HepG2 (cell line): ENCODE results near the gene SIAH2. TPM values are rescaled to one million over a fixed set of nuclear protein-coding genes. Genes with fewer than 3 reads are reported as not detected.

Source experiments
- ATAC-seq: fragments of 200-7000 bp; cut with Tn5 transposase; 3 replicates; pipeline ENCODE4 v1.9.1; 2020; ENCODE audit warnings: mild to moderate bottlenecking, moderate library complexity
- BruUV-seq: library from RNA; stranded (reverse); fragments of 400-500 nt; replicated peaks from 2 replicates; lab custom pipeline; 2021; lab: Mats Ljungman, UMichigan
- CTCF ChIA-PET: fragments of 300-600 bp; formaldehyde crosslinking; extraction: SDS; loops from one replicate; lab custom pipeline; 2021; ENCODE audit warnings: low total read pairs, inconsistent platforms, low intra/inter-chr PET ratio; lab: Yijun Ruan, JAX
- POLR2A ChIA-PET: fragments of 350-600 bp; sonication (Branson Sonifier 250); formaldehyde crosslinking; loops from one replicate; lab custom pipeline; 2020; ENCODE audit warnings: antibody characterized with exemption, inconsistent platforms; lab: Yijun Ruan, JAX
- DNase-seq: peaks from one replicate; pipeline ENCODE4 v3.0.0-alpha.2; 2015; ENCODE audit warnings: low spot score
- FAIRE-seq: peaks from 3 replicates; lab custom pipeline; 2011; peaks lifted over from hg19 to GRCh38; lab: Jason Lieb, UNC
- H2AFZ ChIP-seq: one replicate; pipeline ENCODE4 v1.6.1; 2011; ENCODE audit warnings: low read length, inconsistent platforms
- H3K27ac ChIP-seq: fragments of 300-600 bp; 3 replicates; pipeline ENCODE4 v1.8.0; 2011; ENCODE audit warnings: mixed run types, mild to moderate bottlenecking, mixed read lengths, low read length, inconsistent platforms; ENCODE audit not compliant: insufficient read depth; ENCODE audit errors: extremely low read length
- H3K27me3 ChIP-seq, 2 experiments: fragments of 200-600 bp in 1 of 2; 2 replicates in 1 of 2; 3 replicates in 1 of 2; pipeline versions ENCODE4 v1.6.0 to v1.8.0; 2011; ENCODE audit warnings: low read length in 2 of 2, mild to moderate bottlenecking in 2 of 2, moderate library complexity in 2 of 2, inconsistent platforms in 1 of 2; ENCODE audit not compliant: insufficient read depth in 2 of 2, control insufficient read depth in 1 of 2
- H3K36me3 ChIP-seq, 2 experiments: fragments of 200-600 bp in 1 of 2; replicated peaks in 1 of 2; 2 replicates in 1 of 2; 3 replicates in 1 of 2; pipeline versions ENCODE4 v1.5.1 to v1.8.0; 2011; ENCODE audit warnings: low read length in 2 of 2, inconsistent platforms in 1 of 2; ENCODE audit not compliant: insufficient read depth in 2 of 2, control insufficient read depth in 1 of 2
- H3K4me1 ChIP-seq: 2 replicates; pipeline ENCODE4 v1.5.1; 2012; ENCODE audit warnings: low read length, inconsistent platforms; ENCODE audit not compliant: insufficient read depth
- H3K4me2 ChIP-seq: 2 replicates; pipeline ENCODE4 v1.6.0; 2011; ENCODE audit warnings: low read depth, low read length, inconsistent platforms
- H3K4me3 ChIP-seq, 3 experiments: fragments of 200-600 bp in 1 of 3; sonication (generic), shearing (Covaris generic) in 1 of 3; replicated peaks in 1 of 3; 2 replicates each; pipeline ENCODE4 v1.5.1; 2011 to 2016; ENCODE audit warnings: low read length in 3 of 3, inconsistent platforms in 2 of 3, low read depth in 2 of 3, mild to moderate bottlenecking in 2 of 3, control low read depth in 1 of 3, mixed read lengths in 1 of 3; ENCODE audit not compliant: insufficient read depth in 1 of 3
- H3K79me2 ChIP-seq: one replicate; pipeline ENCODE4 v1.6.1; 2011; ENCODE audit warnings: low read length, inconsistent platforms; ENCODE audit not compliant: insufficient read depth
- H3K9ac ChIP-seq: 2 replicates; pipeline ENCODE4 v1.6.0; 2011; ENCODE audit warnings: mild to moderate bottlenecking, low read depth, low read length, inconsistent platforms; ENCODE audit not compliant: insufficient read depth
- H3K9me3 ChIP-seq: 2 replicates; pipeline ENCODE4 v1.5.1; 2012; ENCODE audit warnings: mild to moderate bottlenecking, low read length
- H4K20me1 ChIP-seq: 2 replicates; pipeline ENCODE4 v1.6.0; 2011; ENCODE audit warnings: inconsistent platforms, mild to moderate bottlenecking, low read length, moderate library complexity; ENCODE audit not compliant: insufficient read depth
- DNMT3B ChIP-seq: conservative IDR thresholded peaks from 2 replicates; pipeline ENCODE4 v1.6.1; 2016; ENCODE audit warnings: missing biosample characterization, control low read depth
- NFYB ChIP-seq: sonication (generic); formaldehyde crosslinking; IDR thresholded peaks from 2 replicates; pipeline ENCODE4 v1.4.0; 2020; ENCODE audit warnings: missing genetic modification reagents
- WGBS: methylation state at CpG from one replicate; pipeline ENCODE4 v1.1.6; 2017; ENCODE audit warnings: low lambda C conversion rate; 5-methylcytosine and 5-hydroxymethylcytosine counted together
- in situ Hi-C: cut with HindIII; loops from 2 replicates; pipeline ENCODE4 v1.10.0; 2017; ENCODE audit warnings: low pct_unique_long_range_greater_than_20kb; ENCODE audit not compliant: extremely low pct_ligation_motif_present
- intact Hi-C: fragments of 100-400 bp; cut with micrococcal nuclease; formaldehyde crosslinking; loops from one replicate; pipeline ENCODE4 v1.10.0; 2022; ENCODE audit not compliant: unreplicated experiment
- polyA plus RNA-seq, 8 experiments: library from polyadenylated mRNA; depleted of rRNA in 3 of 8; stranded (reverse) in 7 of 8; unstranded in 1 of 8; fragments of >200 nt; fragmentation: Illumina TruSeq in 4 of 8; extraction: Trizol in 4 of 8; gene quantifications; 2 replicates each; pipeline versions ENCODE4 v1.2.1 to v1.2.3, GENCODE V29; 2011 to 2016; ENCODE audit warnings: low read depth in 4 of 8, missing spikeins in 1 of 8, mixed read lengths in 1 of 8; ENCODE audit not compliant: insufficient read depth in 1 of 8
- total RNA-seq, 5 experiments: library from RNA; depleted of rRNA; stranded (reverse); fragments of >200 nt; fragmentation: Illumina TruSeq; extraction: Trizol; gene quantifications; 2 replicates each; pipeline ENCODE4 v1.2.3, GENCODE V29; 2016; ENCODE audit warnings: low read depth in 1 of 5
- TF ChIP-seq, protein P1 (sequence below): sonication (generic); formaldehyde crosslinking; IDR thresholded peaks from 2 replicates; pipeline ENCODE4 v1.5.1; 2020; ENCODE audit warnings: missing genetic modification reagents, mild to moderate bottlenecking, borderline replicate concordance
- TF ChIP-seq, protein P2 (sequence below): IDR thresholded peaks from 2 replicates; pipeline ENCODE4 v1.6.1; 2018; ENCODE audit warnings: missing genetic modification reagents, mild to moderate bottlenecking, missing compliant biosample characterization

Gene SIAH2
- total and polyA plus RNA-seq, 2 of the 13 experiments (the other 11 are each of a cell fraction or from before 2014, with no cell fraction given), result 71.8 to 117 TPM

DNA sequence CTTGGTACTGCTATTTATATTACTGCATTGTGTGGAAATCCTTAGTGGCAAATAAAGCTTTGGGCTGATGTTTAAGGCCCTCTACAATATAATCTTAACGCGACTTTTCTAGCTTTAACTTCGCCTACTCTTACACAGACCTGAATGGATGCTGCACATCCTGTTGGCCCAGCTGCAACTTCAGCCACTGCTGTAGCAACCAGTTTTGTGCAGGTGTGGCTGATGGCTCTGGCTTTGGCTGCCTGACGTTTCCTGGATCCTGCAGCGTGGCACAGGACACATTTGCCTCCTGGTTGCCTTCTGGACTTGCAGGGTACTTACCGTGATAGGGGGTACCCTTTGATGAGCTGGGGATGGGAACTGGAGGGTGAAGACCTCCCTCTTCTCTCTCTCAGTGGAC, 39.0 kb downstream of the SIAH2 start:
- Histone ChIP-seq H3K79me2 (no peaks in the 10 kb centered on the region), H3K27ac (no peak overlapping the region), H3K9ac (no peak overlapping the region), H3K36me3 (no peaks in the 10 kb centered on the region), H3K4me1 (peaks cover 66% of the 10 kb centered on the region), H3K4me2 (no peak overlapping the region), H3K27me3 (no peaks in the 10 kb centered on the region), H4K20me1 (no peaks in the 10 kb centered on the region), H3K9me3 (no peaks in the 10 kb centered on the region), H3K4me3 (no peak overlapping the region), H2AFZ (no peak overlapping the region)
- CTCF ChIA-PET, result no interaction called here
- intact Hi-C loops (no loop called here), in situ Hi-C loops (loop anchor here (10.0 kb wide), 2 partner anchors 51 to 141 kb away; no protein-coding TSS in a partner anchor)
- POLR2A ChIA-PET, result interaction anchor here (1.2 to 2.6 kb wide), 3 partner anchors 14 to 40 kb away, joined by 5 to 16 read pairs (median 9); partner anchors contain the start of gene SIAH2
- BruUV-seq, result no TSS peak
- no peak for FAIRE-seq
- TF ChIP-seq, protein P1, sequence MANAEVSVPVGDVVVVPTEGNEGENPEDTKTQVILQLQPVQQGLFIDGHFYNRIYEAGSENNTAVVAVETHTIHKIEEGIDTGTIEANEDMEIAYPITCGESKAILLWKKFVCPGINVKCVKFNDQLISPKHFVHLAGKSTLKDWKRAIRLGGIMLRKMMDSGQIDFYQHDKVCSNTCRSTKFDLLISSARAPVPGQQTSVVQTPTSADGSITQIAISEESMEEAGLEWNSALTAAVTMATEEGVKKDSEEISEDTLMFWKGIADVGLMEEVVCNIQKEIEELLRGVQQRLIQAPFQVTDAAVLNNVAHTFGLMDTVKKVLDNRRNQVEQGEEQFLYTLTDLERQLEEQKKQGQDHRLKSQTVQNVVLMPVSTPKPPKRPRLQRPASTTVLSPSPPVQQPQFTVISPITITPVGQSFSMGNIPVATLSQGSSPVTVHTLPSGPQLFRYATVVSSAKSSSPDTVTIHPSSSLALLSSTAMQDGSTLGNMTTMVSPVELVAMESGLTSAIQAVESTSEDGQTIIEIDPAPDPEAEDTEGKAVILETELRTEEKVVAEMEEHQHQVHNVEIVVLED (CRISPR knock-in tag), result no peak
- TF ChIP-seq, protein P2, sequence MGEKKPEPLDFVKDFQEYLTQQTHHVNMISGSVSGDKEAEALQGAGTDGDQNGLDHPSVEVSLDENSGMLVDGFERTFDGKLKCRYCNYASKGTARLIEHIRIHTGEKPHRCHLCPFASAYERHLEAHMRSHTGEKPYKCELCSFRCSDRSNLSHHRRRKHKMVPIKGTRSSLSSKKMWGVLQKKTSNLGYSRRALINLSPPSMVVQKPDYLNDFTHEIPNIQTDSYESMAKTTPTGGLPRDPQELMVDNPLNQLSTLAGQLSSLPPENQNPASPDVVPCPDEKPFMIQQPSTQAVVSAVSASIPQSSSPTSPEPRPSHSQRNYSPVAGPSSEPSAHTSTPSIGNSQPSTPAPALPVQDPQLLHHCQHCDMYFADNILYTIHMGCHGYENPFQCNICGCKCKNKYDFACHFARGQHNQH (CRISPR knock-in tag), result no peak
- DNase-seq, result no peak
- no peak for ATAC-seq
- 100% methylated on average over 3 of the region's 6 CpGs for WGBS

GRCh38 chr3:150722267-150722666, 40.7 kb downstream of the SIAH2 start:
- Histone ChIP-seq H3K36me3 (no peaks in the 10 kb centered on the region), H2AFZ (no peak overlapping the region), H3K4me2 (no peak overlapping the region), H3K27ac (no peak overlapping the region), H3K9me3 (no peaks in the 10 kb centered on the region), H3K4me3 (no peak overlapping the region), H4K20me1 (no peaks in the 10 kb centered on the region), H3K79me2 (no peaks in the 10 kb centered on the region), H3K9ac (no peak overlapping the region), H3K4me1 (peaks cover 50% of the 10 kb centered on the region), H3K27me3 (no peaks in the 10 kb centered on the region)
- ChIA-PET POLR2A (interaction anchor here (1.5 to 2.4 kb wide), 5 partner anchors 14 to 57 kb away, joined by 4 to 16 read pairs (median 8); partner anchors contain the start of gene SIAH2), CTCF (interaction anchor here (0.5 to 2.8 kb wide), 3 partner anchors 44 to 108 kb away, joined by 3 to 21 read pairs (median 11); no protein-coding TSS in a partner anchor)
- in situ Hi-C loops, result loop anchor here (10.0 kb wide), 2 partner anchors 53 to 143 kb away; no protein-coding TSS in a partner anchor
- intact Hi-C loops, result no loop called here
- TF ChIP-seq NFYB (CRISPR knock-in tag) (no peak), DNMT3B (CRISPR knock-in tag) (no peak)
- 99% methylated on average over 3 of the region's 3 CpGs for WGBS
- ATAC-seq (no peak), FAIRE-seq (no peak), DNase-seq (no peak)
- no TSS peak for BruUV-seq
